B cell (primary cell): Measurements from ENCODE around the gene CDK13. TPM values are rescaled to one million over a fixed set of nuclear protein-coding genes. Genes with fewer than 3 reads are reported as not detected.

Source experiments
- ATAC-seq: fragments of 200-7000 bp; cut with Tn5 transposase; one replicate; pipeline ENCODE4 v1.10.0; 2021; ENCODE audit warnings: low read depth, mild to moderate bottlenecking, moderate number of reproducible peaks, moderate library complexity
- CTCF ChIA-PET: fragments of 350-600 bp; sonication (Branson Sonifier 250); formaldehyde crosslinking; loops from one replicate; lab custom pipeline; 2021; ENCODE audit warnings: antibody characterized with exemption, inconsistent platforms; lab: Charles Lee
- POLR2A ChIA-PET: fragments of 350-600 bp; sonication (Branson Sonifier 250); formaldehyde crosslinking; loops from one replicate; lab custom pipeline; 2021; ENCODE audit warnings: antibody characterized with exemption; lab: Charles Lee
- DNase-seq: peaks from one replicate; pipeline ENCODE4 v3.0.0; 2013
- H2AFZ ChIP-seq: 2 replicates; pipeline ENCODE4 v1.6.1; 2012; ENCODE audit warnings: mild to moderate bottlenecking, low read depth, low read length; ENCODE audit not compliant: insufficient read depth, poor library complexity, severe bottlenecking
- H3K27ac ChIP-seq, 2 donors: 1 replicate in 1 of 2; 2 replicates in 1 of 2; pipeline ENCODE4 v1.5.1; 2012 to 2013; ENCODE audit warnings: low read length in 2 of 2, mild to moderate bottlenecking in 2 of 2, moderate library complexity in 1 of 2
- H3K27me3 ChIP-seq, 4 experiments: fragments of 200-600 bp in 1 of 4; sonication (generic) in 1 of 4; replicated peaks in 1 of 4; 1 replicate in 2 of 4; 2 replicates in 2 of 4; pipeline versions ENCODE4 v1.6.1 to v1.7.0; 2013 to 2016; ENCODE audit warnings: low read length in 3 of 4, mild to moderate bottlenecking in 2 of 4, mixed read lengths in 1 of 4, moderate library complexity in 1 of 4; ENCODE audit not compliant: insufficient read depth in 4 of 4, control insufficient read depth in 3 of 4; ENCODE audit errors: control extremely low read depth in 1 of 4
- H3K36me3 ChIP-seq, 2 experiments: replicated peaks in 1 of 2; 1 replicate in 1 of 2; 2 replicates in 1 of 2; pipeline versions ENCODE4 v1.6.1 to v1.7.1; 2013; ENCODE audit warnings: low read length in 1 of 2; ENCODE audit not compliant: insufficient read depth in 2 of 2, control insufficient read depth in 1 of 2; ENCODE audit errors: control extremely low read depth in 1 of 2, extremely low read depth in 1 of 2
- H3K4me1 ChIP-seq, 2 donors: fragments of 200-600 bp in 1 of 2; sonication (generic) in 1 of 2; 1 replicate in 1 of 2; 2 replicates in 1 of 2; pipeline versions ENCODE4 v1.5.1 to v1.6.1; 2013 to 2017; ENCODE audit warnings: low read length in 2 of 2; ENCODE audit not compliant: control insufficient read depth in 2 of 2, insufficient read depth in 2 of 2
- H3K4me2 ChIP-seq: replicated peaks from 2 replicates; pipeline ENCODE3; 2012; ENCODE audit warnings: mild to moderate bottlenecking, low read depth, low read length; ENCODE audit not compliant: poor library complexity, severe bottlenecking
- H3K4me3 ChIP-seq, 5 experiments: fragments of 200-600 bp in 1 of 5; sonication (generic) in 1 of 5; 1 replicate in 3 of 5; 2 replicates in 2 of 5; pipeline versions ENCODE4 v1.5.1 to v1.7.0; 2011 to 2016; ENCODE audit warnings: low read length in 4 of 5, mild to moderate bottlenecking in 4 of 5, low read depth in 2 of 5, control low read depth in 1 of 5, moderate library complexity in 1 of 5; ENCODE audit not compliant: insufficient read depth in 1 of 5; ENCODE audit errors: control extremely low read depth in 1 of 5, extremely low read depth in 1 of 5
- H3K79me2 ChIP-seq: fragments of 200-600 bp; sonication (generic); one replicate; pipeline ENCODE4 v1.6.0; 2016; ENCODE audit warnings: low read length; ENCODE audit not compliant: control insufficient read depth, insufficient read depth
- H3K9ac ChIP-seq: fragments of 200-600 bp; sonication (generic); 2 replicates; pipeline ENCODE4 v1.6.1; 2017; ENCODE audit warnings: mild to moderate bottlenecking, low read length, moderate library complexity
- H3K9me3 ChIP-seq, 3 donors: one replicate each; pipeline versions ENCODE4 v1.6.1 to v1.7.1; 2013; ENCODE audit warnings: low read length in 2 of 3; ENCODE audit not compliant: control insufficient read depth in 2 of 3, insufficient read depth in 1 of 3; ENCODE audit errors: control extremely low read depth in 1 of 3
- H4K20me1 ChIP-seq: 2 replicates; pipeline ENCODE4 v1.6.0; 2012; ENCODE audit warnings: mild to moderate bottlenecking, low read length; ENCODE audit not compliant: insufficient read depth, control insufficient read depth, poor library complexity, severe bottlenecking
- H3K27ac Mint-ChIP-seq: one replicate; pipeline ENCODE4 v1.8.0; 2021; ENCODE audit warnings: mixed read lengths
- H3K27me3 Mint-ChIP-seq: one replicate; pipeline ENCODE4 v1.8.0; 2021; ENCODE audit warnings: mixed read lengths
- H3K4me1 Mint-ChIP-seq: one replicate; pipeline ENCODE4 v1.8.0; 2021; ENCODE audit warnings: mixed read lengths
- H3K4me3 Mint-ChIP-seq: one replicate; pipeline ENCODE4 v1.8.0; 2021; ENCODE audit warnings: mixed read lengths
- H3K9me3 Mint-ChIP-seq: one replicate; pipeline ENCODE4 v1.8.0; 2022; ENCODE audit warnings: mixed read lengths; ENCODE audit not compliant: insufficient read depth
- EZH2 ChIP-seq: IDR thresholded peaks from 2 replicates; pipeline ENCODE4 v1.6.1; 2012; ENCODE audit warnings: borderline replicate concordance, low read depth, mild to moderate bottlenecking, moderate library complexity, low read length; ENCODE audit not compliant: insufficient read depth, poor library complexity, severe bottlenecking
- WGBS: methylation state at CpG from one replicate; pipeline ENCODE4 v1.1.5; 2013; ENCODE audit warnings: missing lambda C conversion rate; ENCODE audit not compliant: insufficient coverage; 5-methylcytosine and 5-hydroxymethylcytosine counted together
- intact Hi-C: fragments of 100-400 bp; cut with micrococcal nuclease; formaldehyde crosslinking; loops from one replicate; pipeline ENCODE4 v1.10.0; 2022
- polyA plus RNA-seq: library from polyadenylated mRNA; depleted of rRNA; stranded (reverse); fragments of >200 nt; gene quantifications from 2 replicates; pipeline ENCODE4 v1.2.3, GENCODE V29; 2012
- total RNA-seq, 2 donors: library from RNA; stranded (reverse); fragments of 120-200 nt in 1 of 2; gene quantifications; 1 replicate in 1 of 2; 2 replicates in 1 of 2; pipeline versions ENCODE4 v1.2.3 to v1.2.4, GENCODE V29; 2013 to 2022
- TF ChIP-seq, protein P1 (sequence below): fragments of 200-600 bp; IDR thresholded peaks from one replicate; pipeline ENCODE4 v1.8.0; 2022; ENCODE audit warnings: antibody characterized with exemption, mild to moderate bottlenecking

CDK13 gene
- total and polyA plus RNA-seq, 2 donors (not counting 1 experiment from before 2014, with no cell fraction given), result 56.1 to 146 TPM

GRCh38 chr7:40077849-40078248, 127.8 kb downstream of the CDK13 start:
- no peaks in the 10 kb centered on the region for H3K27me3 ChIP-seq
- ChIA-PET CTCF (interaction anchor here (3.6 kb wide), 1 partner anchor 25 kb away, joined by 13 read pairs; no protein-coding TSS in a partner anchor), POLR2A (no interaction called here)
- no peaks in the 10 kb centered on the region for H3K9me3 ChIP-seq
- no peak overlapping the region for H3K27ac ChIP-seq
- no peak overlapping the region for H3K4me2 ChIP-seq
- WGBS, result no CpG with 5 or more reads among the region's 3 CpGs
- H3K9ac ChIP-seq, result no peak overlapping the region
- H3K79me2 ChIP-seq, result no peaks in the 10 kb centered on the region
- DNase-seq, result no peak
- ATAC-seq, result no peak
- no peak for TF ChIP-seq EZH2
- TF ChIP-seq, protein P1, sequence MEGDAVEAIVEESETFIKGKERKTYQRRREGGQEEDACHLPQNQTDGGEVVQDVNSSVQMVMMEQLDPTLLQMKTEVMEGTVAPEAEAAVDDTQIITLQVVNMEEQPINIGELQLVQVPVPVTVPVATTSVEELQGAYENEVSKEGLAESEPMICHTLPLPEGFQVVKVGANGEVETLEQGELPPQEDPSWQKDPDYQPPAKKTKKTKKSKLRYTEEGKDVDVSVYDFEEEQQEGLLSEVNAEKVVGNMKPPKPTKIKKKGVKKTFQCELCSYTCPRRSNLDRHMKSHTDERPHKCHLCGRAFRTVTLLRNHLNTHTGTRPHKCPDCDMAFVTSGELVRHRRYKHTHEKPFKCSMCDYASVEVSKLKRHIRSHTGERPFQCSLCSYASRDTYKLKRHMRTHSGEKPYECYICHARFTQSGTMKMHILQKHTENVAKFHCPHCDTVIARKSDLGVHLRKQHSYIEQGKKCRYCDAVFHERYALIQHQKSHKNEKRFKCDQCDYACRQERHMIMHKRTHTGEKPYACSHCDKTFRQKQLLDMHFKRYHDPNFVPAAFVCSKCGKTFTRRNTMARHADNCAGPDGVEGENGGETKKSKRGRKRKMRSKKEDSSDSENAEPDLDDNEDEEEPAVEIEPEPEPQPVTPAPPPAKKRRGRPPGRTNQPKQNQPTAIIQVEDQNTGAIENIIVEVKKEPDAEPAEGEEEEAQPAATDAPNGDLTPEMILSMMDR, result no peak
- no peaks in the 10 kb centered on the region for H4K20me1 ChIP-seq
- intact Hi-C loops, result no loop called here
- no peaks in the 10 kb centered on the region for H3K9me3 Mint-ChIP-seq
- no peak overlapping the region for H2AFZ ChIP-seq
- no peaks in the 10 kb centered on the region for H3K27me3 Mint-ChIP-seq
- no peak overlapping the region for H3K27ac Mint-ChIP-seq
- no peak overlapping the region for H3K4me3 Mint-ChIP-seq
- H3K4me1 Mint-ChIP-seq, result no peaks in the 10 kb centered on the region
- no peaks in the 10 kb centered on the region for H3K4me1 ChIP-seq
- H3K4me3 ChIP-seq, result no peak overlapping the region
- H3K36me3 ChIP-seq, result peaks cover 3 to 26% of the 10 kb centered on the region in 2 experiments

GRCh38 chr7:40092182-40092581, 142.1 kb downstream of the CDK13 start:
- no peaks in the 10 kb centered on the region for H3K4me1 ChIP-seq
- no peaks in the 10 kb centered on the region for H3K27me3 ChIP-seq
- POLR2A ChIA-PET, result interaction anchor here (0.7 kb wide), 1 partner anchor 131 kb away, joined by 4 read pairs; no protein-coding TSS in a partner anchor
- H3K9me3 ChIP-seq, result no peaks in the 10 kb centered on the region
- peaks cover 7 to 64% of the 10 kb centered on the region in 2 experiments for H3K36me3 ChIP-seq
- no peaks in the 10 kb centered on the region for H3K79me2 ChIP-seq
- no peak overlapping the region for H3K27ac ChIP-seq
- H3K4me3 Mint-ChIP-seq, result no peak overlapping the region
- no peak overlapping the region for H3K9ac ChIP-seq
- no peaks in the 10 kb centered on the region for H4K20me1 ChIP-seq
- ATAC-seq, result no peak
- no peak for DNase-seq
- H3K4me1 Mint-ChIP-seq, result peaks cover 2% of the 10 kb centered on the region
- no peak overlapping the region for H2AFZ ChIP-seq
- H3K27me3 Mint-ChIP-seq, result no peaks in the 10 kb centered on the region
- no peak for TF ChIP-seq EZH2
- TF ChIP-seq, protein P1, result no peak
- no peak overlapping the region for H3K27ac Mint-ChIP-seq
- CTCF ChIA-PET, result interaction anchor here (1.4 kb wide), 1 partner anchor 196 kb away, joined by 3 read pairs; no protein-coding TSS in a partner anchor
- H3K4me3 ChIP-seq, result no peak overlapping the region
- intact Hi-C loops, result no loop called here
- no peaks in the 10 kb centered on the region for H3K9me3 Mint-ChIP-seq
- WGBS, result no CpG with 5 or more reads among the region's 2 CpGs
- H3K4me2 ChIP-seq, result no peak overlapping the region
